Measurements from ENCODE around the gene TSPAN2.
"Not testable (repeated sequence)": the region's sequence is repeated elsewhere in the genome, so short reads cannot be mapped to it uniquely, and the experiment has no call there.

The TSPAN2 gene

GRCh38 chr1:115023593-115023992 lies 65.7 kb downstream of the TSPAN2 start:
- TF ChIP-seq CTCF (conservative IDR thresholded peaks at IDR 0.05; ENCODE audit: control insufficient read depth, insufficient read depth, low read depth, low read length): no peak
- no peak for DNase-seq (ENCODE audit: low read depth)
- no peak overlapping the region for H3K4me3 ChIP-seq (ENCODE audit: control insufficient read depth, low read depth, low read length)

DNA sequence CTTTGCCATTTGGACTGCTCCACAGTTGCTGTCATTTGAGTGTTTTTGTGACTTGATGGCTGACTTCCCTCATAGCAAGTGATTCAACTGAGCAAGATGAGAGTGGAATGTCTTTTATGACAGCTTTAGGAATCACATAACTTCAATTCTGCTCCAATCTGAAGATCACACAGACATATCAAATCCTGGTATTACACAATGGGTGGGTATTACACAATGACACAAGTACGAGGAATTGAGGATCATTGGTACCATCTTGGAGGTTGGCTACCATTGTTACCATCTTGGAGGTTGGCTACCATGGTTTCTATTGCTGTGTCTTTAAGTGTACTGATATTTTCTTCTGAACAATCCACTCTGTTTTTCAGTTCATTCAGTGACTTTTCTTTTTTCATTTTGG lies 68.2 kb downstream of the TSPAN2 start:
- TF ChIP-seq CTCF (conservative IDR thresholded peaks at IDR 0.05; ENCODE audit: control insufficient read depth, insufficient read depth, low read depth, low read length): no peak
- DNase-seq (ENCODE audit: low read depth): no peak
- H3K4me3 ChIP-seq (ENCODE audit: control insufficient read depth, low read depth, low read length): no peak overlapping the region

- not testable (repeated sequence) for DNase-seq (ENCODE audit: low read depth); H3K4me3 ChIP-seq (ENCODE audit: control insufficient read depth, low read depth, low read length)
Measured at GRCh38 chr1:115019549-115019948, 69.8 kb downstream of the TSPAN2 start.

DNA sequence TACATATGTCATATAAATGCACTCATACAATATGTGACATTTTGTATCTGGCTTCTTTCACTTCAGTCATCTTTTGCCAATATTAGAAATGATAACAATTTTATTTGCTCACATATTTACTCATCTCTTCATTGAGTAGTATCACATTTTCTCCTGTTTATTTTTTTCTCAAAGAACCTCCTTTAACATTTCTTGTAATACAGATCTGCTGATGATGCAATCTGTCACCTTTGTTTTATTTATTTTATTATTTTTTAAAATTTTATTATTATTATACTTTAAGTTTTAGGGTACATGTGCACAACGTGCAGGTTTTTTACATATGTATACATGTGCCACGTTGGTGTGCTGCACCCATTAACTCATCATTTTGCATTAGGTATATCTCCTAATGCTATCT lies 75.5 kb downstream of the TSPAN2 start:
- DNase-seq (ENCODE audit: low read depth): no peak
- H3K4me3 ChIP-seq (ENCODE audit: control insufficient read depth, low read depth, low read length): no peak overlapping the region
- no peak for TF ChIP-seq CTCF (conservative IDR thresholded peaks at IDR 0.05; ENCODE audit: control insufficient read depth, insufficient read depth, low read depth, low read length)

DNA sequence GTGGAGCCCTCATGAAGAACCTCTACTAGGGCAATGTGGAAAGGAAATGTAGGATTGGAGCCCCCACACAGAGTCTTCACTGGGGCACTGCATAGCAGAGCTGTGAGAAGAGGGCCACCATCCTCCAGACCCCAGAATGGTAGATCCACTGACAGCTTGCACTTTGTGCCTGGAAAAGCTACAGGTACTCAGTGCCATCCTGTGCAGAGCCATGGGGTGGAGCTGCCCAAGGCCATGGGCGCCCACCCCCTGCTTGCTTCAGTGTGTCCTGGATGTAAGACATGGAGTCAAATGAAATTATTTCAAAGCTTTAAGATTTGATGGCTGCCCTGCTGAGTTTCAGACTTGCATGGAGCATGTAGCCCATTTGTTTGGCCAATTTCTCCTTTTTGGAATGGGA lies 76.9 kb downstream of the TSPAN2 start:
- H3K4me3 ChIP-seq (ENCODE audit: control insufficient read depth, low read depth, low read length): no peak overlapping the region
- no peak for DNase-seq (ENCODE audit: low read depth)

GRCh38 chr1:115012006-115012405 lies 77.3 kb downstream of the TSPAN2 start:
- no peak for DNase-seq (ENCODE audit: low read depth)
- TF ChIP-seq CTCF (conservative IDR thresholded peaks at IDR 0.05; ENCODE audit: control insufficient read depth, insufficient read depth, low read depth, low read length): no peak
- no peak overlapping the region for H3K4me3 ChIP-seq (ENCODE audit: control insufficient read depth, low read depth, low read length)

More for the DNA sequence above, 76.9 kb downstream of the TSPAN2 start:
- no peak for TF ChIP-seq CTCF (conservative IDR thresholded peaks at IDR 0.05; ENCODE audit: control insufficient read depth, insufficient read depth, low read depth, low read length)

- DNase-seq (ENCODE audit: low read depth): no peak
- no peak for TF ChIP-seq CTCF (conservative IDR thresholded peaks at IDR 0.05; ENCODE audit: control insufficient read depth, insufficient read depth, low read depth, low read length)
- no peak overlapping the region for H3K4me3 ChIP-seq (ENCODE audit: control insufficient read depth, low read depth, low read length)
Measured at GRCh38 chr1:115006191-115006590, 83.1 kb downstream of the TSPAN2 start.
